ENCODE results near the gene RASA4B. TPM values are rescaled to one million over a fixed set of nuclear protein-coding genes. Genes with fewer than 3 reads are reported as not detected.
"Not testable (repeated sequence)": the region's sequence is repeated elsewhere in the genome, so short reads cannot be mapped to it uniquely, and the experiment has no call there.

RASA4B gene
- total RNA-seq, 1 experiment from 2014 or later, result 1.2 TPM

GRCh38 chr7:102524803-102525202 is 7.2 kb upstream of the RASA4B start:
- H3K79me2 ChIP-seq (ENCODE audit: low read depth); H3K9me2 ChIP-seq (ENCODE audit: insufficient read depth); H3K27ac ChIP-seq; intact Hi-C loops (cut with micrococcal nuclease; ENCODE audit: unreplicated experiment); H4K20me1 ChIP-seq (ENCODE audit: insufficient read depth); H3K4me2 ChIP-seq; POLR2A ChIA-PET (ENCODE audit: unreplicated experiment); H2AFZ ChIP-seq; H3K4me3 ChIP-seq; BruUV-seq (replicated peaks); H3K4me1 ChIP-seq (replicated peaks; ENCODE audit: insufficient read depth); H3F3A ChIP-seq (ENCODE audit: insufficient read depth, low read depth); DNase-seq; H3K27me3 ChIP-seq (ENCODE audit: insufficient read depth, low read depth); H3K9me3 ChIP-seq (ENCODE audit: insufficient read depth, low read depth); H3K36me3 ChIP-seq (ENCODE audit: low read depth); CTCF ChIA-PET: not testable (repeated sequence)

DNA sequence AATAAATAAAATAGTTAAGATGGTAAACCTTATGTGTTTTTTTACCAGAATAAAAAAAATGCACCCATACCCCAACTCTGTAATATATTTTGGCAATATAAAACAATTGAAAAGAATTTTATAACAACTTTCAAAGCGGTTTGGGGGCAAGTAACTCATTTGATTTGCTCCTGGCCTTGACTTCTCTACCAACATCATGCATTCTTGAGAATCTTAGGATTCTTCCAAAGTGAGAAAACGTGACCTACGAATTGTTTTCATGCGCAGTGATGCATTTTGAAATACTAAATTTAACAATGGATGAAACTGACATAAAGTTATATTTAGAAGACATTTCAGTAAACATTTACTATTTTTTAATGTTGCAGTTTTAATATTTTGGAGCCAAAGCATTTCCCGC is 3.2 kb upstream of the RASA4B start:
- H3F3A ChIP-seq (ENCODE audit: insufficient read depth, low read depth); H2AFZ ChIP-seq; H3K4me3 ChIP-seq; H3K4me1 ChIP-seq (replicated peaks; ENCODE audit: insufficient read depth); BruUV-seq (replicated peaks); H3K36me3 ChIP-seq (ENCODE audit: low read depth); H3K27me3 ChIP-seq (ENCODE audit: insufficient read depth, low read depth); POLR2A ChIA-PET (ENCODE audit: unreplicated experiment); H3K79me2 ChIP-seq (ENCODE audit: low read depth); CTCF ChIA-PET; DNase-seq; H3K4me2 ChIP-seq; H3K9me2 ChIP-seq (ENCODE audit: insufficient read depth); H4K20me1 ChIP-seq (ENCODE audit: insufficient read depth); H3K9me3 ChIP-seq (ENCODE audit: insufficient read depth, low read depth); intact Hi-C loops (cut with micrococcal nuclease; ENCODE audit: unreplicated experiment); H3K27ac ChIP-seq: not testable (repeated sequence)

- H3K4me1 ChIP-seq (replicated peaks; ENCODE audit: insufficient read depth); BruUV-seq (replicated peaks); intact Hi-C loops (cut with micrococcal nuclease; ENCODE audit: unreplicated experiment); POLR2A ChIA-PET (ENCODE audit: unreplicated experiment); H3K36me3 ChIP-seq (ENCODE audit: low read depth); H2AFZ ChIP-seq; DNase-seq; H3K9me2 ChIP-seq (ENCODE audit: insufficient read depth); H4K20me1 ChIP-seq (ENCODE audit: insufficient read depth); H3K4me3 ChIP-seq; H3K4me2 ChIP-seq; H3K9me3 ChIP-seq (ENCODE audit: insufficient read depth, low read depth); H3K27me3 ChIP-seq (ENCODE audit: insufficient read depth, low read depth); CTCF ChIA-PET; H3K27ac ChIP-seq; H3K79me2 ChIP-seq (ENCODE audit: low read depth); H3F3A ChIP-seq (ENCODE audit: insufficient read depth, low read depth): not testable (repeated sequence)
Measured at GRCh38 chr7:102516951-102517350, 626 bp downstream of the RASA4B start.

- DNase-seq; CTCF ChIA-PET; intact Hi-C loops (cut with micrococcal nuclease; ENCODE audit: unreplicated experiment): not testable (repeated sequence)
Measured at GRCh38 chr7:102515889-102516288, 1.7 kb downstream of the RASA4B start.

GRCh38 chr7:102514881-102515721 is 2.5 kb downstream of the RASA4B start:
- intact Hi-C loops (cut with micrococcal nuclease; ENCODE audit: unreplicated experiment); DNase-seq; CTCF ChIA-PET; H3K9me3 ChIP-seq (ENCODE audit: insufficient read depth, low read depth); BruUV-seq (replicated peaks); H3K9me2 ChIP-seq (ENCODE audit: insufficient read depth); H3K36me3 ChIP-seq (ENCODE audit: low read depth); H4K20me1 ChIP-seq (ENCODE audit: insufficient read depth); H3K4me3 ChIP-seq; H3F3A ChIP-seq (ENCODE audit: insufficient read depth, low read depth); POLR2A ChIA-PET (ENCODE audit: unreplicated experiment); H3K4me2 ChIP-seq; H3K27ac ChIP-seq; H2AFZ ChIP-seq; H3K79me2 ChIP-seq (ENCODE audit: low read depth); H3K4me1 ChIP-seq (replicated peaks; ENCODE audit: insufficient read depth); H3K27me3 ChIP-seq (ENCODE audit: insufficient read depth, low read depth): not testable (repeated sequence)

More at GRCh38 chr7:102515889-102516288, 1.7 kb downstream of the RASA4B start:
- H4K20me1 ChIP-seq (ENCODE audit: insufficient read depth); H3K9me2 ChIP-seq (ENCODE audit: insufficient read depth); BruUV-seq (replicated peaks); H3K4me2 ChIP-seq; H3K4me3 ChIP-seq; H3K27me3 ChIP-seq (ENCODE audit: insufficient read depth, low read depth); H3F3A ChIP-seq (ENCODE audit: insufficient read depth, low read depth); H3K79me2 ChIP-seq (ENCODE audit: low read depth); H2AFZ ChIP-seq; H3K4me1 ChIP-seq (replicated peaks; ENCODE audit: insufficient read depth); H3K9me3 ChIP-seq (ENCODE audit: insufficient read depth, low read depth); H3K27ac ChIP-seq; H3K36me3 ChIP-seq (ENCODE audit: low read depth); POLR2A ChIA-PET (ENCODE audit: unreplicated experiment): not testable (repeated sequence)

- H3K9me3 ChIP-seq (ENCODE audit: insufficient read depth, low read depth); H3F3A ChIP-seq (ENCODE audit: insufficient read depth, low read depth); H3K27ac ChIP-seq; H4K20me1 ChIP-seq (ENCODE audit: insufficient read depth); H2AFZ ChIP-seq; H3K4me1 ChIP-seq (replicated peaks; ENCODE audit: insufficient read depth); POLR2A ChIA-PET (ENCODE audit: unreplicated experiment); H3K9me2 ChIP-seq (ENCODE audit: insufficient read depth); intact Hi-C loops (cut with micrococcal nuclease; ENCODE audit: unreplicated experiment); H3K27me3 ChIP-seq (ENCODE audit: insufficient read depth, low read depth); H3K36me3 ChIP-seq (ENCODE audit: low read depth); BruUV-seq (replicated peaks); H3K4me3 ChIP-seq; CTCF ChIA-PET; H3K4me2 ChIP-seq; H3K79me2 ChIP-seq (ENCODE audit: low read depth): not testable (repeated sequence)
- DNase-seq, result peak; percentile 9 to 25
Measured at GRCh38 chr7:102512642-102513221, 4.8 kb downstream of the RASA4B start.

DNA sequence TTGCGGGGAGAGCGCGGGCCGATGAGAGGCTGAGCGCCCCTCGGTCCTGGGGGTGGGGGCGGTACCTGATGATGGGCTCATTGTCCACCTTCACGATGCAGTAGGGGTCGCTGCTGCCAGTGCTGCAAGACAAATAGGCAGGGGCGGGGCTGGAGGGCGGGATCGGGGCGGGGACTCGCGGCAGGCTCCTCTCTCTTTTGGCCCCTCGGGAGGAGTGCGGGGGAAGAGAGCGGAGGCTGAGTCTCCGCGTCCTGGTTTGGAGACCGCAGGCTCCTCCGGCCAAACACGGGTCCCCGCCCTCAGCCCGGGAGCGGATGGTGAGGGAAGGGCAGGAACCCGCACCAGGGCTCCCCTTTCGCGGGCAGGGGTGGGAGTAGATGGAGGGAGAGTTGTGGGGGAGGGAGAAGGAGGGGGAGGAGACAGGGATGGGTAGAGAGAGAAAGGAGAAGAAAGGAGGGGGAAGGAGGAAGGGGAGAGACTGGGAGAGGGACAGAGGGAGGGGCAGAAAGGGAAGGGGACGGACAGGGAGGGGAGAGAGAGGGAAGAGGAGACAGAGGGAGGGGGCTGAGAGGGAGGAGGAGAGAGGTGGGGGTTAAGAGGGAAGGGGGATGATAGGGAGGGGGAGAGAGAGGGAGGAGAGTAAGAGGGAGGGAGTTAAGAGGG is 5.6 kb downstream of the RASA4B start:
- H4K20me1 ChIP-seq (ENCODE audit: insufficient read depth); H3K9me2 ChIP-seq (ENCODE audit: insufficient read depth); H3K4me1 ChIP-seq (replicated peaks; ENCODE audit: insufficient read depth); H3K27ac ChIP-seq; CTCF ChIA-PET; H2AFZ ChIP-seq; POLR2A ChIA-PET (ENCODE audit: unreplicated experiment); H3F3A ChIP-seq (ENCODE audit: insufficient read depth, low read depth); H3K4me2 ChIP-seq; DNase-seq; H3K79me2 ChIP-seq (ENCODE audit: low read depth); H3K36me3 ChIP-seq (ENCODE audit: low read depth); BruUV-seq (replicated peaks); H3K9me3 ChIP-seq (ENCODE audit: insufficient read depth, low read depth); intact Hi-C loops (cut with micrococcal nuclease; ENCODE audit: unreplicated experiment); H3K27me3 ChIP-seq (ENCODE audit: insufficient read depth, low read depth); H3K4me3 ChIP-seq: not testable (repeated sequence)
